Prostate gland (tissue), 2 donors: ENCODE data around the gene OR52A1.

ENCODE experiments used
- CTCF ChIP-seq, 4 experiments: fragments of 200-600 bp in 2 of 4; fragments of 450-650 bp in 2 of 4; sonication (generic) in 2 of 4; IDR thresholded peaks; 1 replicate in 3 of 4; 2 replicates in 1 of 4; pipeline ENCODE4 v1.5.1; 2016 to 2019; ENCODE audit warnings: antibody characterized with exemption in 4 of 4, mild to moderate bottlenecking in 2 of 4, moderate library complexity in 2 of 4
- POLR2A ChIP-seq: fragments of 450-650 bp; IDR thresholded peaks from one replicate; pipeline ENCODE4 v1.6.1; 2016; ENCODE audit warnings: antibody characterized with exemption, mild to moderate bottlenecking
- POLR2AphosphoS5 ChIP-seq: sonication (generic); formaldehyde crosslinking; IDR thresholded peaks from one replicate; pipeline ENCODE4 v1.6.1; 2017; ENCODE audit warnings: antibody characterized with exemption

- TF ChIP-seq POLR2AphosphoS5 (no peak), POLR2A (no peak), CTCF (IDR thresholded peaks at IDR 0.05) (no peak)
Measured at GRCh38 chr11:5171856-5172255, 17.3 kb upstream of the OR52A1 start.
